NCI-H2081 treated with DMSO at 0.1 percent for 48 hours (cell line): Measurements from ENCODE around the gene ZNF534.
"Not testable (repeated sequence)": the region's sequence is repeated elsewhere in the genome, so short reads cannot be mapped to it uniquely, and the experiment has no call there.

Experiments used
- DNase-seq: peaks from one replicate; lab custom pipeline; 2025; lab: John Stamatoyannopoulos, UW

ZNF534 gene

DNA sequence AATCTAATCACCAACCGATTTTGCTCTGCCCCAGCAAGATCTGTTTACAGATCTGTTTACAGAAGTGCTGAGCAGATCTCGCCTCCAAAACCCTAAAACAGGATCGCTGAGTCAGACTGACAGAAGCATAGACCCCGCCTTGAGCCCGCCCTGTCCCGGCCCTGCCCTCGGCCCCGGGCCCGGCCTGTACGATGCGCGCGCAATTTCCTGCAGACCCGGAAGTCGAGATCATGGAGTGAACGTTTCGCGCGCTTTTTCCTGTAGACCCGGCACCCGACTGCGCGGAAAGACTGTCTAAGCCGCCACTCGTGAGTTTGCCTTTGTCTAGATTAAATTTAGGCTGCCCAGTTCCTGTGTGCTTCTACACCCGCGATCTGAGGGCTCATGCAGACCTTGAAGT lies at the start of gene ZNF534:
TSS of gene ZNF534 (plus strand) at position 212 of the 400 bp plus-strand sequence. CDS start 2,327 bp downstream, outside the sequence.
- DNase-seq, result no peak

DNA sequence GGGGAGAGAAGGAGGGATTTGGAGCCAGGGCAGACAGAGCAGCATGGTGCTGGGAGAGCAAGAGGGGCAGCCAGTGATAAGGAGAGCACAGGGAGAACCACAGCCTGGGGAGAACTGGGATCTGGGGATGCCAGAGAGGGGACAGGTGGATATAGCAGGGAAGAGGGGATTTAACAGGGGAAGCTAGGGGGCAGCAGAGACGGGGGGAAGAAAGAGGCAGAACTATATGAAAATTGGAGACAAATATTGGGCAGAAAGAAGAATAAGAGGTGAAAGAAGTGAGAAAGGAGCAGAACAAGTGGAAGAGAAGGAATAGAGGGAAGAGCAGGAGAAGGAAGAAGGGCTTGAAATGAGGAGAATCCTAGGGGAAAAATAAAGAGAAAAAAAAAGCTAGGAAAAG lies 37.8 kb upstream of the ZNF534 start:
- no peak for DNase-seq

DNA sequence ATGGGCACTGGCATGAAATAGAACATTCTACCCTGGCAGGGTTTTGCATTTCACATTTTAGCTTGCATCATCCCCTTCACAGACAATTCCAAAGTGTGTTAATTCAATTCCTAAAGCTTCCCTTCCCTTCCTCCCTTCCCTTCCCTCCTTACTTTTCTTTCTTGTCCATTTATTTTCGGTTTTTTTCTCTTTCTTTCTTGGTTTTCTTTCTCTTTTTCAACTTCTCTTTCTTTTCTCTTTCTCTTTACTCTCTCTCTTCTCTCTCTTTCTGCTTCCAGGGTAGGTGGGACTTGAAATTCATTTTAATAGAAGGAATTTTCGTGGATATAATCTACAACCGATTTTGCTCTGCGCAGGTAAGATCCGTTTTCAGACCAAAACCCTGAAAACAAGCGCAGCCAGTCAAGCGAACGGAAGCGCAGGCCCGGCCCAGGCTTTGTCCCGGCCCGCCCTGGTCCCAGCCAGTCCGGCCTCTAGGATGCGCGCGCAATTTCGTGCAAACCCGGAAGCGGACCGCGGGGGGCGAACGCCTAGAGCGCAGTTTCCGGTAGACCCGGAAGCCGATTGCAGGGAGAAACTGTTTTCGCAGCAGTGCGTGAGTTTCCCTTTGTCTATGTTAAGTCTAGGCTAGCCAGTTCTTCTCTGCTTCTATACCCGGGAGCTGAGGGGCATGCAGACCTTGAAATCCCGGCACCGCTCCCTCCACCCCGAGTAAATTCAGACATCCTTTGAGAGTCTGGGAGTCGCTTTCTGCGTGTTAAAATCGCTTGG lies 31.5 kb upstream of the ZNF534 start, which contains the start of gene ZNF528:
TSS of gene ZNF528 (plus strand) at position 540 of the 771 bp plus-strand sequence. CDS start 4,165 bp downstream, outside the sequence.
- DNase-seq, result no peak

DNA sequence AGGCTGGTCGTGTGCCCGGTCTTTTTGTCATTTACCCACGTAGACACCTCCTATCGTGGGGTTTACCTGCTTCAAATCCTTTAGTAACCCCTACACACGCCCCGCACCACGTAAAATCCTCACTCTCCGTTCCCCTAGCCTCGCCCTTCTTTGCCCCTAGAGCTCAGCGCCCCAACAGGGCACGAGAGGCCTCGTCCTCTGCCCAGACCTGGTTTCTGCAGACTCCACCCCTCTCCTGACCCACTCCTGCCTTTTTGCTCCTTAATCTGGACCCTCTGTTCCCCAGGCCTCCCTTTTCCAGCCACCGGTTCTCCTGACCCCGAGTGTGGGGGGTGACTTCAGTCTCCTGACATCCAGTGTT lies 30.9 kb upstream of the ZNF534 start:
- no peak for DNase-seq

DNA sequence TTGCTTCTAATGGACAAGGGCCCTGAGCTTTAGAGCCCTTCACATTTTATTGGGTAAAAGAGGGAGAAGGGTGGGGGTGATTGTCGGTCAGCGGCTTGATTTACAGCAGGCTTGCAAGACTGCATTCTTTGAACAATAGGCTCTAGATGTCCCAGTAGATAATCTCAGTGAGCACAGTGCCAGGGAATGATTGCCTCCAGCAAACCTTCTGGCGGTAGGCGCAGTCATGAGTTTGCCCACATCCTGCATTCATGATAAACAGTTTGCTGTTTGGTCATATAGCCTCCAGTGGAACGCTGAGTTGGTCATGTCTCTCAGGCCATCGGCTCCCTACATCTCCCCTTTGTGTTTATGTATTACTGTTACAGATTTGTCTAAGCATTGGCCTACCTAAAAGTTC lies 18.7 kb upstream of the ZNF534 start:
- no peak for DNase-seq

DNA sequence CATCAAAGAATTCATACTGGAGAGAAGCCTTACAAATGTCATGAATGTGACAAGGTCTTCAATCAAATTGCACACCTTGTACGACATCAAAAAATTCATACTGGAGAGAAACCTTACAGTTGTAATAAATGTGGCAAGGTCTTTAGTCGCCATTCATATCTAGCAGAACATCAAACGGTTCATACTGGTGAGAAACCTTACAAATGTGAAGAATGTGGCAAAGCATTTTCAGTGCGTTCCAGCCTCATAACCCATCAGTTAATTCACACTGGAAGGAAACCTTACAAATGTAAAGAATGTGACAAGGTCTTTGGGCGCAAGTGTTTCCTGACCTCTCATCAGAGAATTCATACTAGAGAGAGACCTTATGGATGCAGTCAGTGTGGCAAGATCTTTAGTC lies 13.2 kb upstream of the ZNF534 start:
- DNase-seq, result no peak

DNA sequence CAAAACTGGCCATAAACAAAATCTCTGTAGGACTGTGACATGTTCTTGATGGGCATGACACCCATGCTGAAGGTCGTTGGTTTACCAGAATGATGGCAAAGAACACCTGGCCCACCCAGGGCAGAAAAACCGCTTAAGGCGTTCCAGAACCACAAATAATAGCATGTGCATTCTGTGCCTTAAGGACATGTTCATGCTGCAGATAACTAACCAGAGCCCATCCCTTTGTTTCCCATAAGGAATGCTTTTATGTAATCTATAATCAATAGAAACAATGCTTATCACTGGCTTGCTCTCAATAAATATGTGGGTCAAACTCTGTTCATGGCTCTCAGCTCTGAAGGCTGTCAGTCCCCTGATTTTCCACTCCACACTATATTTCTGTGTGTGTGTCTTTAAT lies 13.2 kb downstream of the ZNF534 start:
- no peak for DNase-seq

DNA sequence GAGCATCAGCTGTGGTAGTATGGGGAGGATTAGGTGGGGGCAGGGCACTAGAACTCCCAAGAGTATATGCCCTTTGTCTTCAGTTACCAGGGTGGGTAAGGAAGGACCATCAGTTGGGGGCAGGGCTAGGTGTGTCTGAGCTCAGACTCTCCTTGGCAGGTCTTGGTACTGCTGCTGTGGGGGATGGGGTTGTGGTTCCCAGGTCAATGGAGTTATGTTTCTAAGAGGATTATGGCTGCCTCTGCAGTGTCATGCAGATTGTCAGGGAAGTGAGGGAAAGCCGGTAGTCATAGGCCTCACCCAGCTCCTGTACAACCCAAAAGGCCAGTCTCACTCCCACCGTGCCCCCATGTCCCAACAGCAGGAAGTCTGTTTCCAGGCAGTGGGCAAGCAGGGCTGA lies 15.6 kb downstream of the ZNF534 start:
- DNase-seq, result no peak

DNA sequence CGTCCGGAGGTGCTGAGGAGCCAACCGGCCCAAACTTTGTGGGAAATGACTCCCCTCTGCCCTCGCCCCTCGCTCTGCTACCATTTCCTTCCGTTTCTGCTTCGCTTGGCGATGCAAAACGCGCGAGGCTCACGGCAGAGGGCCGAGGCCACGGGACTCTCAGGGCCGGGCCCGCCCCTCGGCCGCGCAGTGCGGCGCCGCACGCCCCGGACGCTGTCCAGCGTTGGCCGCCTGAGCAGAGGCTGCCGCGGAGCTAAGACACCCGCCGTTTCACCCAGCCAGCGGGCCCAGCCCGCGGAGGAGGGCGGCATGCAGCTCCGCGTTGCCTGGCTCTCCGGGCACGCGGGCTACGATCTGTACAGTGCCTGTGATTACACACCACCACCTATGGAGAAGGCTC lies 22.3 kb downstream of the ZNF534 start:
- no peak for DNase-seq

DNA sequence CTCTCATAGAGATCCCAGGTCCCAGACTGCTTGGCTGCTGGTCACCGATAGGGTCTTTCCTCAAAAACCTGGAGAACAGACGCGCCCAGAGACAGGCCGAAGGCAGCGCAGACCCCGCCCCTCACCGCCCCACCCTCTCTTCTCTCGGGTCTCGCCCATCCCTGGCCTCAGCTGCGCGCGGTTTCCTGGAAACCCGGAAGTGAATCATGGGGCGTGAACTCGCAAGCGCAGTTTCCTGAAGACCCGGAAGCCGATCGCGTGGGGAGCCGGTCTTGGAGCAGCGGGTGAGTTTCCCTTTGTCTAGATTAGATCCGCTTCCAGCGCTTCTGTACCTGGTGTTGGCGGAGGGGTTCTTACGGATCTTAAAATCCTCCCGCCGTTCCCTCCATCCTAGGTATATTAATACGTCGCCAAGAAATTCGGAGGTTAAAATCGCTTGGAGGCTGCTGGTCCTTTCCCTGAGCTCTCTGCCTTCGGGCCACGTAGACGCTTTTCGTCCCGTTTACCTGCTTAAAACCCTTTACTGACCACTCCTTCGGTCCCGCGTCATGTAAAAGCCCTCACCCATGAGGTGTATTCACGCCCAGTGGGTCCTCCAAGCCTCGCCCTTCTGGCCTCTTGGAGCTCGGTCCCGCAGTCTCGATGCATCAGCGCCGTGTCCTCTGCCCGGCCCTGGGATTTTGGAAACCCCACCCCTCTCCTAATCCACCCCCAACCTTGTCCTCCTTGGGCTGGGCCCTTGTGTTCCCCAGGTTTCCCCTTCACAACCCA lies 24.6 kb downstream of the ZNF534 start, which contains the start of gene ZNF578:
TSS of gene ZNF578 (plus strand) at position 230 of the 771 bp plus-strand sequence. CDS start 48,293 bp downstream, outside the sequence.
- peak; percentile 0 for DNase-seq

DNA sequence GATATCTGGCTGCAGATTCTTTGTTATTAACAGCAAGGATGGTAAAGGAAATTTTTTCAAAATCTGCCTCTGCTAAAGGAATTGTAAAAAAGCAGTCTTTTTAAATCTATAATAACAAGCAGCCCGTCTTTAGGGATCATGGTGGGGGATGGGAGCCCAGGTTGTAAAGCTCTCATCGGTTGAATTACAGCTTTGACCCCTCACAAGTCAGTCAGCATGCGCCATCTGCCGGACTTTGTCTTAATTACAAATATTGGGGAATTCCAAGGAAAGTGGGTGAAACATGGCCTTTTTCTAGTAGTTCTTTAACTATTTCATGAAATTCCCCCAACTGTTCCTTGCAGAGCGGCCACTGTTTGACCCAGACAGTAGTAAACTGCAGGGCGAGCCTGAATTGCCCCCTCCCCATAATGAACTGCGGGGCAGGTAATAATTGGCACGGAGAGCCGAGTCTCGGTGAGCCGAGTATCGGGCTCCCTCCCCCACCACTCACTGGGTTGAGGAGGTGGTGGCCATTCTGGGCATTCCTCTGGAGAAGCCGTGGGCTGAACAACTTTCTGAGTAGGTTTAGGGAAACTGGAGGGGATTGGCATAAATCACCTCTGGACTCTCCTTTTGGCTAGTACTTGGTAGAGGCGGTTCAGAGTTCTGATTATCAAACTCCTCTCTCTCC lies 36.0 kb downstream of the ZNF534 start:
- no peak for DNase-seq

DNA sequence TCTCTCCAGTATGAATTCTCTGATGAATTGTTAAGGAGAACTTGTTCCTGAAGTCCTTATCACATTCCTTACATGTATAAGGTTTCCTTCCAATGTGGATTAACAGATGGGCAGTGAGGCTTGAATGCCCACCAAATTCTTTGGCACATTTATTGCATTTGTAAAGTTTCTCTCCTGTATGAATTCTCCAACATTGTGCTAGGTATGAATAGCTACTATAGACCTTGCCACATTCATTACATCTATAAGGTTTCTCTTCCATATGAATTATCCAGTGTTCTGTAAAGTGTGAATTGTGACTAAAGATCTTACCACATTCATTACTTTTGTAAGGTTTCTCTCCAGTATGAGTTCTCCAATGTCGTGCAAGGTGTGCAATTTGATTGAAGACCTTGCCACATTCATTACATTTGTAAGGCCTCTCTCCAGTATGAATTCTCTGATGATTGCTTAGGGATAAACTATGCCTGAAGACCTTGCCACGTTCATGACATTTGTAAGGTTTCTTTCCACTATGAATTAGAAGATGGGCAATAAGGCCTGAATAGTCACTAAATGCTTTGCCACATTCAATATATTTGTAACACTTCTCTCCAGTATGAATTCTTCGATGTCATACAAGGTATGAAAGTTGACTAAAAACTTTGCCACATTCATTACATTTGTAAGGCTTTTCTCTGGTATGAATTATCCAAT lies 44.9 kb downstream of the ZNF534 start:
- DNase-seq, result no peak

DNA sequence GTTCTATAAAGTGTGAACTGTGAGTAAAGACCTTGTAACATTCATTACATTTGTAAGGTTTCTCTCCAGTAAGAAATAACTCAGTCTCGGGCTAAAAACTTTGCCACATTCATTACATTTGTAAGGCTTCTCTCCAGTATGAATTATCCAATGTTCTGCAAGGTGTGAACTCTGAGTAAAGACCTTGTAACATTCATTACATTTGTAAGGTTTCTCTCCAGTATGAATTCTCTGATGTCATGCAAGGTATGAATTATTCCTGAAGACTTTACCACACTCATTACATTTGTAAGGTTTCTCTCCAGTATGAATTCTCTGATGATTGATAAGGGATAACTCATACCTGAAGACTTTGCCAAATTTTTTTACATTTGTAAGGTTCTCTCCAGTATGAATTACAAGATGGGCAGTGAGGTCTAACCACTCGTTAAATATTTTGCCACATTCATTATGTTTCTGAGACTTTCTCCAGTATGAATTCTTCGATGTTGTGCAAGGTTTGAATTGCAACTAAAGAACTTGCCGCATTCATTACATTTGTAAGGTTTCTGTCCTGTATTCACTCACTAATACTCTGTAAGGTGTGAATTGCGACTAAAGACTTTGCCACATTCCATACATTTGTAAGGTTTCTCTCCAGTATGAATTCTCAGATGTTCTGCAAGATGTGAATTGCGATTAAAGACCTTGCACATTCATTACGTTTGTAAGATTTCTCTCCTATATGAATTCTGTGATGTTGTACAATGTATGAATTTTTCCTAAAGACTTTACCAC lies 45.6 kb downstream of the ZNF534 start:
- DNase-seq, result no peak

DNA sequence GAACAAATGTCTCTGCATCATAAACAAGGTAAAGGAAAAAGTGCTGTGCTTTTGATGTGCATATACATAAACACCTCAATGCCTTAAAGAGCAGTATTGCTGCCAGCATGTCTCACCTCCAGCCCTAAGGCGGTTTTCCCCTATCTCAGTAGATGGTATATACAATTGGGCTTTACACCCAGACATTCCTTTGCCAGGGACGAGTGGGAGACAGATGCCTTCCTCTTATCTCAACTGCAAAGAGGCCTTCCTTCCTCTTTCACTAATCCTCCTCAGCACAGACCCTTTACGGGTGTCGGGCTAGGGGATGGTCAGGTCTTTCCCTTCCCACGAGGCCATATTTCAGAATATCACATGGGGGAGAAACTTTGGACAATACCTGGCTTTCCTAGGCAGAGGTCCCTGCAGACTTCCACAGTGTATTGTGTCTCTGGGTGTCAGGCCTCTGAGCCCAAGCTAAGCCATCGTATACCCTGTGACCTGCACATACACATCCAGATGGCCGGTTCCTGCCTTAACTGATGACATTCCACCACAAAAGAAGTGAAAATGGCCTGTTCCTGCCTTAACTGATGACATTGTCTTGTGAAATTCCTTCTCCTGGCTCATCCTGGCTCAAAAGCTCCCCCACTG lies 55.3 kb downstream of the ZNF534 start:
- not testable (repeated sequence) for DNase-seq

DNA sequence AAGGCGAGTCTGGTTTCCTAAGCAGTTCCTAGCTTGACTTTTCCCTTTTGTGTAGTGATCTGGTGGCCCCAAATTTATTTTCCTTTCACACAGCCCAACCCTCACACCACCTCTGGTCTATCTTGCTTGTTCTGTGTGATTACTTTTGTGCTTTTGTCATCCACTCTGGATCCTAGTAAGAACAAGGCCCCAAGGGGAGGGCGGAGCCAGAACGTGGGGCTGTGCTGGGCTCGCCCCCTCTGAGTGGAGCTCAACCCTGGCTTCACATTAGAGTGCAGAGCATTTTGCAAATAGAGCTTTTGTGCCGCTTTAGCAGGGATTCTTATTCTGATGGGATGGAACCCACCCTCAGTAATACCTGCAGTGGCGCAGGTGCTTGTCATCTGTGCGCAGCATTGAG lies 56.1 kb downstream of the ZNF534 start:
- not testable (repeated sequence) for DNase-seq

DNA sequence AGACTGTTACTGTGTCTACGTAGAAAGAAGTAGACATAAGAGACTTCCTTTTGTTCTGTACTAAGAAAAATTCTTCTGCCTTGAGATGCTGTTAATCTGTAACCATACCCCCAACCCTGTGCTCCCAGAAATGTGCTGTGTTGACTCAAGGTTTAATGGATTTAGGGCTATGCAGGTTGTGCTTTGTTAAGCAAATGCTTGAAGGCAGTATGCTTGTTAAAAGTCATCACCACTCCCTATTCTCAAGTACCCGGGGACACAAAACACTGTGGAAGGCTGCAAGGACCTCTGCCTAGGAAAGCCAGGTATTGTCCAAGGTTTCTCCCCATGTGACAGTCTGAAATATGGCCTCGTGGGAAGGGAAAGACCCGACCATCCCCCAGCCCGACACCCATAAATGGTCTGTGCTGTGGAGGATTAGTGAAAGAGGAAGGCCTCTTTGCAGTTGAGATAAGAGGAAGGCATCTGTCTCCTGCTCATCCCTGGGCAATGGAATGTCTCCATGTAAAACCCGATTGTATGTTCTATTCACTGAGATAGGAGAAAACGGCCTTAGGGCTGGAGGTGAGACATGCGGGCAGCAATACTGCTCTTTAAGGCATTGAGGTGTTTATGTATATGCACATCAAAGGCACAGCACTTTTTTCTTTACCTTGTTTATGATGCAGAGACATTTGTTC lies 56.8 kb downstream of the ZNF534 start:
- not testable (repeated sequence) for DNase-seq

DNA sequence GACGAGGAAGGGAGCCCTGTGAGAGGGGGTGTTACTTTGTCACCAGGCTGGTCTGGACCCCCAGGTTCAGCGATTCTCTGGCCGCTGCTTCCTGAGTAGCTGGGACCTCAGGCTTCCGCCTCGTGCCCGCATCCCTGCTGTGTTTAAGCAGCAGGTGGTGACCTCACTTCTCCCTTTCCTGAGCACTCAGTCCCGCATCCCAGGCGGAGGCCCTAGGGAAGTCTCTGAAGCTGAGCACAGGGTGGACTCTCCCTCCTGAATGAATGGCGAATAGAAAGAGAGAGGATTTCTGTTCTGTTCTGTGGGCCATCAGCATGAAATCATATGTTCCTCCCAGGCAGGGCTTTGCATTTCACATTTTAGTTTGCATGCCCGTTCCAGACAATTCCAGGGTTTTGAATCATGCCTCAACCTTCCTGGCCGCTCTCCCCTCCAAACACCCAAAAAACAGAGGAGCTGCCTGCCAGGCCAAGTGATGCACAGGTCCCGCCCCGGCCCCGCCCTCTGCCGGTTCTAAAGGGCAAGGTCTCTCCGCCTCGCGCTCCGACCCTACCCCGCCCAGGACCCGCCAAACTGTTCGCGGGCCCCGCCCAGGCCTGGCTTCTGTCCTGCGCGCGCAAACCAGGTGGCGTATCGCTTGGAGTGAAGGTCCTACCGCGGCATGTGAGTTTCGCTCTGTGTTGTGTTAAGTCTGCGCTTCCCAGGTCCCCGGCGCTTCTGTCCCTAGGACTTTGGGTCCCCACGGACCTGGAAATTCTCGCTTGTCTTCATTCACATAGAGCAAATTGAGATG lies 63.4 kb downstream of the ZNF534 start:
- no peak for DNase-seq

DNA sequence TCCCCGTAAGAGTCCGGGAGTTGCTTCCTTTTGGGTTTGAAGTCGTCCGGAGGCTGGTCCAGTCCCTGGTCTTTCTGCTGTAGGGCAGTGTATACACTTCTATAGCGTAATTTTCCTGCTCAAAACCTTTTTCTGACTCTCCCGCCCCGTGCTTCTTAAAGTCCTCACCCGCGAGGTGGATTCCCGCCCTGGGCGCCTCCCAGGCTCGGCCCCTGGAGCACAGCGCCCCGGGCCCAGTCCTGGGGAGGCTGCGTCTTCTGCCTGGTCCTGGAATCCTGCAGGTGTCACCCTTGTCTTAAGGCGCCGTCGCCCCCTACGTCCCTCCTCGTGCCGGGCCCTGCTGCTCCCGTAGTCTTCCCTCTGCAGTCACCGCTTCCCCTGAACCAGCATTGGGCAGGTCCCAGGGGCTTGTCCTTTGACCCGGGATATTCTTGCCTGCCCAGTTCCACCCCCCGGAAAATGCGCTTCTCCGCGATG lies 64.1 kb downstream of the ZNF534 start:
- DNase-seq, result no peak

DNA sequence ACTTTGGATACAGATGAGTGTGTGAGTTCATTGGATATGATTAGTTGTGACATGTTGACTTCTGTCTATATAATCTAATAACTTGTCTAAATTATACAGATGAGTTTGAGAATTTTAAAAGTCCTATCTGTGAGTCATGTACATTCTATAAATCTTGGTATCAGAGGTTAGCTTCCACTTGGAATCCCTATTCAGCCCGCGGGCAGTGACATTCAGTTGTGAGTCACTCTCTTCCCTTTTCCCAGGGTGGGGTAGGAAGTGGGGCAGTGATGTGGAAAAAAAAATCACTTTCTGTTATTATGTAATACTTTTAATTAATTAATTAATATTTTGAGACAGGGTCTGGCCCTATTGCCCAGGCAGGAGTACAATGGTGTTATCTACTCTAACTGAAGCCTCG lies 65.6 kb downstream of the ZNF534 start:
- DNase-seq, result no peak
